GM21390 (cell line): ENCODE results near the gene TAF1A.

ENCODE experiments used
- ATAC-seq: cut with Tn5 transposase; IDR thresholded peaks from one replicate; pipeline ENCODE4 v1.9.1; 2021; ENCODE audit not compliant: unreplicated experiment

TAF1A gene

GRCh38 chr1:222600281-222600680 lies 10.5 kb upstream of the TAF1A start:
- no peak for ATAC-seq

DNA sequence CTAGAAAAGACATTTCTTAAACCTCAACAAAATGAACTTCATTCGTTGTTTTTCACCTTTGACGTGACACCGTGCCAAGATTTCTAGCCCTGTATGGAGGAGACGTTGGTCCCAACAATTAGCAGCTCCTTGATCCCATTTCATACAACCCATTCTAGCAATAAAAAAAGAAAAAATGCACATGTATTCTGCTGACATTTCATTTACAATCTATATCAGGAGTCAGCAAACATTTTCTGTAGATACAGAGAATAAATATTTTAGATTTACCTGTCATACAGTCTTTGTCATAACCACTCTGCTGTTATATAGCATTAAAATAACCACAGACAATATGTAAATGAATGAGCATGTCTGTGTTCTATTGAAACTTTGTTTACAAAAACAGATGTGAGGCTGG lies 7.0 kb upstream of the TAF1A start:
- ATAC-seq, result no peak

- no peak for ATAC-seq
These were observed 5.1 kb upstream of the TAF1A start for GRCh38 chr1:222594789-222595188.

DNA sequence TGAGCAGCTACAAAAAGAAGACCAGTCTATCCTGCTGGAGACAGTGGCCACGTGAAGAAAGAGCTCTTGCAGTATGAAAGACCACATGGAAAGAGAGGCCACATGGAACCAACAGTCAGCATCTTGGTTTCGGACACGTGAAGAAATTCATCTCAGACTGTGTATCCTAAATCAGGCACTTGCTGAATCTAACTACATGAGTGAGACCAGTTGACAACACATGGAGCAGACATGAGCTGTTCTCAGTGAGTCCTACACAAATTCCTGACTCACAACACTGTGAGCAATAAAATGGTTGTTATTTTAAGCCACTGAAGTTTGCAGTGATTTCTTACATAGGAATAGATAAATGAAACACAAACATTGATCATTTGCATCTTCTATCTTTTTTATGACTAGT lies 2.4 kb upstream of the TAF1A start:
- ATAC-seq, result no peak

GRCh38 chr1:222588135-222588534 lies 1.6 kb downstream of the TAF1A start:
- no peak for ATAC-seq

GRCh38 chr1:222586842-222587241 lies 2.9 kb downstream of the TAF1A start:
- no peak for ATAC-seq

DNA sequence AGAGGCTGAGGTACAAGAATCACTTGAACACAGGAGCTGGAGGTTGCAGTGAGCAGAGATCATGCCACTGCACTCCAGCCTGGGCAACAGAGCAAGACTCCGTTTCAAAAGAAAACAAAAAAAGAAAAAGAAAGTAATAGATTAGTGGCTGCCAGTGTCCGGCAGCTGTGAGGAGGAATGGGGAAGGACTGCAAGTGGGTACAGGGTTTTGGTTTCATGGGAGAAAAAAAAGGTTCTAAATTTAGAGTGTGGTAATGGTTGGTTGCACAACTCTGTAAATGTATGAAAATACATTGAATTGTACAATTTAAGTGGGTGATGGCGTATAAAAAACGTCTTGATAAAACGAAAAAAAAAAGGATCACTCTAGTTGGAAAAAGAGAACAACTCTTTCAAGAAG lies 6.7 kb downstream of the TAF1A start:
- ATAC-seq, result peak; percentile 82

DNA sequence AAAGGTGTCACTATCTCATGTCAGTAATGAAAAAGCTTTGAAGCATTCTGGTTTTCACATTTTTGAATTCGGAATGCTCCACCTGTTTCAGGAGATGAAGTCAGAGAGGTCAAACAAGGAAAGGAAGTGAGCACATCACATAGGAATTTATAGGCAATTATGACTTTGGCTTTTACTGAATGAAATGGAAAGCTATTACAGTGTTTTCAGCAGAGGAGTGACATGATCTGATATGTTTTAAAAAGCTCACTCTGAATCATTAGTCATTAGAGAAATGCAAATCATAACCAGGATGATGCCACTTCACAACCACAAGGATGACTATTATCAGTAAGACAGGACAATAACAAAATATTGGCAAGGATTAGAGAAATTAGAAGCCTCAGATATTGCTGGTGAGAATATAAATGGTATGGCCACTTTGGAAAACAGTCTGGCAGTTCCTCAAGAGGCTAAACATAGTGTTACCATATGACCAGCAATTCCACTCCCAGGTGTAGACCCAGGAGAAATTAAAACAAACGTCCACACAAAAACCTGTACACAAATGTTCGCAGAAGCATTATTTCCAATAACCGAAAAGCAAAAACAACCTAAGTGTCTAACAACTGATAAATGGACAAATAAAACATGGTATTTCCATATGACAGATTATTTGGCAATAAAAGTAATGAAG lies 7.5 kb downstream of the TAF1A start:
- peak; percentile 53 for ATAC-seq

DNA sequence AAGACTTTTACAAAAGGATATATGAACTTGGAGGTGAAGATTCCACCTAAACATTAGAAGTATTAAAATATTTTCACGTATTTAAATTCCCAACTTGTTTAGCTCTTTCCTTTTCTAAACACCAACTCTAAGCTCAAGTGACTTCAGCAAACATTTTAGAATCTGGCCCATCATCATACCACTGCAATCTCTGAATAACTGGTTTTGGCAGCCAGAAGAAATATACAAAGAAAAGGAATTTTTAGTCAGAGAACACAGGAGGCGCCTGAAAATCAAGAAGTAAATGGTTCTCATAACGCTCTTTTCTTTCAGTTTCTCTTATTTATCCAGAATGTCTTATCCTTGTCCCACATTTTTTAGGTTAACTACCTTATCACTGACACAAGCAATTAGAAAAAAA lies 10.4 kb downstream of the TAF1A start:
- ATAC-seq, result no peak

- ATAC-seq, result no peak
These were observed 18.9 kb downstream of the TAF1A start for GRCh38 chr1:222570837-222571236.

DNA sequence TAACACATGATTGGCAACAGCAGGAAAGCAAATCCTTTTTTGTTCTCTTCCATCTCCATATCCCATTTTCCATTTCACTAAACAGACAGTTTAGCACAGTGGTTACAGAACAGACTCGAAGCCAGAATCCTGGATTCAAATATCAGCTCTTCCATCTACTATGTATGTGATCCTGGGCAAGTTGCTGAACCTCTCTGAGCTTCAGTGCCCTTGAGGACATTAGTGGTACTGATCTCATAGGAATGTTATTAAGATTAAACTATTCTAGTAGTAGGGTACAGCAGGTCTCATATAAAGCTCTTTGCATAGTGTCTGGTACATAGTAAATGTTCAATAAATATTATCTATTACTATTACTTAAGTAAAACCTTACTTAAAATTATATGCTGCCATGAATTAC lies 28.1 kb downstream of the TAF1A start:
- no peak for ATAC-seq

GRCh38 chr1:222557574-222557973 lies 32.2 kb downstream of the TAF1A start:
- no peak for ATAC-seq

DNA sequence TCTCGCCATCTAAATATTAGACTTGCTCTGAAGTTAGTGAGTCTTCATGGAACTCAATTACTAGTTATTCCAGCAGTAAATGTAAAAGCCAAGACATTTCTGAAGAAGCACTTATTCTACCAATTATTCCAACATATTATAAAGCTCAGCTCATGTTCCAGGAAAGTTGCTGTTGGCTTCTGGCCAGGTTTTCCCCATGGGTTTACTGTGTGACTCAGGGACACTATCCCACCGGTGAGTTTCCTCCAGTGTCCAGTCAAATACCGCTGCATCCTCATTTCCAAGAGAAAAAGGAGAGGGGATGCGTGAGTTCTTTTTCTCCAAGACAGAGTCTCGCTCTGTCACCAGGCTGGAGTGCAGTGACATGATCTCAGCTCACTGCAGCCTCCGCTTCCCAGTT lies 32.6 kb downstream of the TAF1A start:
- ATAC-seq, result no peak

GRCh38 chr1:222555992-222556615 lies 33.6 kb downstream of the TAF1A start:
- no peak for ATAC-seq

GRCh38 chr1:222554177-222554576 lies 35.6 kb downstream of the TAF1A start:
- ATAC-seq, result no peak

GRCh38 chr1:222552882-222553281 lies 36.9 kb downstream of the TAF1A start:
- no peak for ATAC-seq

DNA sequence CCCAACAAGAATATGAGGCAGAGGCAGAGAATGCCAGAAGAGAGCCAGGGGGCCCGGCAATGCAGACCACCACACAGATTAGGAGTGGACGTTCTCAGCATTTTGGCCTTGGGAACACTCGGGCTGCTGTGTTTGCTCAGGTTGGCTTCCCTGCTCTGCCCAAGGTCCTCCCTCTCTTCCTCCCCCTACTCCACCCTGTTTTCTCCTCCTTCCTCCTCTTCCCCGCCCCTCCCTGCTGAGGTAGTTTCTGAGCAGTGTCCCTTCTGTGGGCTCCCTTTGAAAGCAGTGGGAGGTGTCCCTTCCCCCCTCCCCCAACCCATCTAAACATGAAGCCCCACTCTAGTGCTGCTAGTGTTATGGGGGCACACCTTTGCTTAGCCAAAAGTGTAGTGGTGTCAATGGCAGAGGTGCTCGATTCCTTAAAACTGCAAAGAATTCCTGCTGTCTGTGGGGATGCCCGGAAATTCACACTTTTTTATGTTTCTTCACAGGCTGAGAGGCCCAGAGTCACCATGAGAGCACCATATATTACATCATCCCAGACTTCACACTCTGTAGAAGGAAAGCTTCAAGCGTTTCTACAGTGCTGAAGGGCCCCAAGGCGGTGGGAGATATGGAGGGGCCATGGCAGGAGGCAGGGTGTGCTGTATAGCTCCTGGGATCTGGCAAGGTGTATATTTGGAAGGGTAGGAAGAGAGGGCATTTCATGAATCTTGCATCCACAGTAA lies 41.6 kb downstream of the TAF1A start, which contains the start of gene HHIPL2:
TSS of gene HHIPL2 (minus strand) at position 161 of the 728 bp plus-strand sequence. CDS start at position 101, 60 bp downstream.
- no peak for ATAC-seq

GRCh38 chr1:222547260-222547614 lies 42.5 kb downstream of the TAF1A start:
- ATAC-seq, result no peak

- no peak for ATAC-seq
These were observed 43.0 kb downstream of the TAF1A start for GRCh38 chr1:222546548-222547259.

DNA sequence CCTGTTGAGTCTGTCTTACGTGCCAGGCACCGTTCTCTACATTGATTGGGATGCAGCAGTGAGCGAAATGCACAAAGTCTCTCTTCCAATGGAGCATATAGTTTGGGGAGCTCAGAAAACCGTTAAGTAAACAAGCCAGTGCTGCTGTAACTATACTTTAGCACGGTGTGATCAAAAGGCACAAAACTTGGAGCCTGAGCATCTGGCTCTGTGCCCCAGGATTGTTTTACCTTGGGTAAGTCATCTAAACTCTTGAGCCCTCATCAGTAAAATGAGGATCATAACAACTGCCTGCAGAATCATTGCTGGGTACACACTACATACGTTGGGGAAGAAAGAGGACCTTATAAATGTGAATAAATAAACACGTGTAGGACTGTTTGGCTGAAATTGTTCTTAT lies 43.6 kb downstream of the TAF1A start:
- ATAC-seq, result no peak

DNA sequence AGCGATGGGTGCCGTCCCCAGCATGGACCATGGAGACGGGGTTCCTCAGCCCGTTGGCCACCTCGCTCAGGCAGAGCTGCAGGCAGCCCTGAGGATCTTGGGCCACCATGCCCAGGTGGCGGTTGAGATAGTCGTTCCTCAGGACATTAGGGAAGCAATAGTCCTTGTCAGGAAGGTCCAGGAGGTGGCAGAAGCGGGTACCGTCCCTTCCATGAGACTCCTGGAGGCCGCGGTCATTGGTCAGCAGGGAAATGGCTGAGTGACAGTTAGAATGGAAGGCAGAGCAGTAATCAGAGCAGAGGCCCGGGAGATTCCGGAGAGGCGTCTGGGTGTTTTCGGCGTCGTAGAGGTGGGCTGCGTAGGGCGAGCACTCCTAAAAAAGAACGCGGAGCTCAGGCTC lies 45.9 kb downstream of the TAF1A start:
- no peak for ATAC-seq

- no peak for ATAC-seq
These were observed 49.1 kb downstream of the TAF1A start for GRCh38 chr1:222540598-222540995.
